Panc1 (cell line): ENCODE measurements around the gene ORM1.

Source experiments
- CTCF ChIP-seq: fragments of 450-650 bp; IDR thresholded peaks from 2 replicates; pipeline ENCODE4 v1.5.1; 2017; ENCODE audit warnings: mild to moderate bottlenecking
- POLR2AphosphoS5 ChIP-seq: IDR thresholded peaks from 2 replicates; pipeline ENCODE4 v1.6.1; 2012; ENCODE audit warnings: mild to moderate bottlenecking, low read depth, low read length, moderate library complexity
- SIN3A ChIP-seq: IDR thresholded peaks from 2 replicates; pipeline ENCODE4 v1.6.1; 2012; ENCODE audit warnings: low read depth, mild to moderate bottlenecking, low read length, moderate library complexity, borderline replicate concordance; ENCODE audit not compliant: insufficient read depth
- TCF7L2 ChIP-seq: IDR thresholded peaks from 2 replicates; pipeline ENCODE4 v1.6.1; 2011; ENCODE audit warnings: mild to moderate bottlenecking, low read depth, low read length, inconsistent platforms

DNA sequence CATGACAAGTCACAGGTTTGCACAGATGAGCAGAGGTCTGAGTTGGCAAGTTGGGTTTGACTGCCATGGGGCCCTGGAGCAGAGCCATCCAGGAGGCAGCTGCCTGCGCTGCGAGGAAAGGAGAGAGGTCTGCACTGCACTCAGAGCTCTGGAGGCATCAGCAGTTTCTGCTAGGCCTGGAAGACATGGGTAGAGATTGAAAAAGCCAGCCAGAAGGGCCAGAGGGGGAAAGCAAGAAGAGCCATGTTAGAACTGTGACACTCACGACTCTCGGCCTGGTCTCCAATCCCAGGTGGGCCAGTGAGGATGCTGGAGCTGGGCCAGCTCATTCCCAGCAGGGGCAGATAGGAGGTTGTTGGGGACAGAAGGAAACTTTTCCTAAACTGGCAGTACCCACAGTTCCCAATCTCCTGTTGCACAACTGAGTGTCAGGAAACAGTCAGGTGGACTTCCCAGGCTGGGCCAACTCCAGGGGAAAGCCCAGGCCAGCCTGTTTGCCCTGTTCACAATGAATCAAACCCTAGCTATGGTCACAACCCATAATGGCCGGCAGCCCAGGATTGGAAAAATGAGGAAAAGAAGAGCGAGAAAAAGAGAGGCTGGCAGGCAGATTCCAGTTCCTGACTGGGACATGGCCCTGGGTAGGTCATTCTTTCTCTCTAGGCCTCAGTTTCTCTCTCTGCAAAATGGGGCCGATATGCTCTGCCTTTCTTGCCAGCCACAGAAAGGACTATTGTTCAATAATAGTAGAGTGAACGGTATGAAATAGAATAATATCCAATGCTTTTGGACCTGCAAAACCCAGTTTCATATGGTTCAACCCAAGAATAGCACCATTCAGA lies 7.8 kb upstream of the ORM1 start:
- TF ChIP-seq CTCF: no peak
- no peak for TF ChIP-seq POLR2AphosphoS5
- no peak for TF ChIP-seq TCF7L2
- TF ChIP-seq SIN3A: no peak
